Muscle layer of duodenum (tissue), 2 donors: Measurements from ENCODE around the gene FXYD6.

Source experiments
- H3K27ac ChIP-seq: one replicate; pipeline ENCODE4 v1.7.0; 2013; ENCODE audit warnings: mild to moderate bottlenecking, low read length
- H3K27me3 ChIP-seq: one replicate; pipeline ENCODE4 v1.7.0; 2013; ENCODE audit warnings: low read depth, mild to moderate bottlenecking, control low read depth, low read length
- H3K36me3 ChIP-seq, 2 donors: one replicate each; pipeline ENCODE4 v1.7.0; 2013; ENCODE audit warnings: low read length in 2 of 2, control low read depth in 1 of 2, mild to moderate bottlenecking in 1 of 2; ENCODE audit not compliant: insufficient read depth in 2 of 2, control insufficient read depth in 1 of 2
- H3K4me1 ChIP-seq, 2 donors: one replicate each; pipeline ENCODE4 v1.7.0; 2013; ENCODE audit warnings: low read length in 2 of 2, mild to moderate bottlenecking in 2 of 2, control low read depth in 1 of 2, moderate library complexity in 1 of 2; ENCODE audit not compliant: insufficient read depth in 2 of 2, control insufficient read depth in 1 of 2
- H3K4me3 ChIP-seq, 2 donors: one replicate each; pipeline ENCODE4 v1.7.0; 2013; ENCODE audit warnings: low read length in 2 of 2, low read depth in 1 of 2, mild to moderate bottlenecking in 1 of 2
- H3K9me3 ChIP-seq, 2 donors: one replicate each; pipeline ENCODE4 v1.7.0; 2013; ENCODE audit warnings: low read length in 2 of 2, control low read depth in 1 of 2, mild to moderate bottlenecking in 1 of 2; ENCODE audit not compliant: control insufficient read depth in 1 of 2
- donor health status: healthy.

The FXYD6 gene

DNA sequence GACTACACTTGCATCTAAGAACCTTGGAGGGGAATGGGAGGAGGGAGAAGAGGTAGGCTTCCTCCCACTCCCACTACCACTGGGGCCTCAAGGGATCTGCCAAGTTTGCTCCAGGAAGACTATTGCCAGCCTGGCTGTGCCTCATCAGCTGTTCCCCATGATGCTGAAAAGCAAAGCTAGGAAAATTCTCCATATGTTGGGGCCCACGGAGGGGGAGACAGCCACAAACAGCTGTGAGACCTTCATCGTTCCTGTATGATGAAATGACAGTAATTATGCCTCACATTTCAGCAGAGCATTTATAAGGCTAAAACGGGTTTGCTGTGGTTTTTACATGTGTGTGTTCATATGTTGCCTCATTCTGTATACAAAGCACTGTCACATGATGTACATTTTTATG, 86.2 kb downstream of the FXYD6 start:
- H3K27me3 ChIP-seq = peaks cover 3% of the 10 kb centered on the region
- H3K36me3 ChIP-seq = no peaks in the 10 kb centered on the region
- peaks cover 0 to 2% of the 10 kb centered on the region in 2 donors for H3K4me1 ChIP-seq
- H3K9me3 ChIP-seq = no peaks in the 10 kb centered on the region
- no peak overlapping the region for H3K4me3 ChIP-seq
- H3K27ac ChIP-seq = no peak overlapping the region

DNA sequence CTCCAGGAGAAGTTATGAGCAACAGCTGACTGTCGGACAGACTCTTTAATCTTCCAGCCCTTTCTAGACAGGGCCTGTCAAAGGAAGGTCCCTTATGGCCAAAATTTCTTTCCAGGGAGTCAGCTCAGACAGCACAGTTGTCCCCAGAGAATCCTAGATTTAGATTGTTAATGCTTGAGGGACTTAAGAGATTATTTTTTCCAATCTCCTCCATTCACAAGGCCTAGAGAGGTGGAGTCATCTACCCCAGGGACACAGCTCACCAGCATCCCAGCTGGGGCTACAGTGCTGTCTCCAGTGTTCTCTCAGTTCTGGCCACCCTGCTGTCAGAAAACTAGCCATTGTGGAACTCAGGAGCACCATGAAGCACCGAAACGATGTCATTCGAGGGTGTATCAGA, 87.2 kb downstream of the FXYD6 start:
- H3K4me1 ChIP-seq = no peaks in the 10 kb centered on the region
- H3K27me3 ChIP-seq = no peaks in the 10 kb centered on the region
- H3K27ac ChIP-seq = no peak overlapping the region
- H3K4me3 ChIP-seq = no peak overlapping the region
- no peaks in the 10 kb centered on the region for H3K9me3 ChIP-seq
- H3K36me3 ChIP-seq = no peaks in the 10 kb centered on the region
